Duodenal mucosa (tissue), 2 donors: ENCODE measurements around the gene NFATC4.

Experiments
- H3K27ac ChIP-seq: one replicate; pipeline ENCODE4 v1.7.0; 2013; ENCODE audit warnings: low read depth, low read length
- H3K27me3 ChIP-seq, 2 donors: one replicate each; pipeline ENCODE4 v1.7.0; 2013; ENCODE audit warnings: low read length in 2 of 2, control low read depth in 1 of 2; ENCODE audit not compliant: insufficient read depth in 2 of 2, control insufficient read depth in 1 of 2
- H3K36me3 ChIP-seq, 2 donors: one replicate each; pipeline ENCODE4 v1.7.0; 2013; ENCODE audit warnings: low read length in 2 of 2, control low read depth in 1 of 2; ENCODE audit not compliant: insufficient read depth in 2 of 2, control insufficient read depth in 1 of 2
- H3K4me1 ChIP-seq, 2 donors: one replicate each; pipeline ENCODE4 v1.7.0; 2013; ENCODE audit warnings: low read length in 2 of 2, control low read depth in 1 of 2; ENCODE audit not compliant: insufficient read depth in 2 of 2, control insufficient read depth in 1 of 2
- H3K4me3 ChIP-seq, 2 donors: one replicate each; pipeline ENCODE4 v1.7.0; 2013; ENCODE audit warnings: low read length in 2 of 2, low read depth in 1 of 2
- H3K9ac ChIP-seq, 2 donors: one replicate each; pipeline ENCODE4 v1.7.0; 2013; ENCODE audit warnings: low read length in 2 of 2, low read depth in 1 of 2
- H3K9me3 ChIP-seq, 2 donors: one replicate each; pipeline ENCODE4 v1.7.0; 2013; ENCODE audit warnings: low read length in 2 of 2, control low read depth in 1 of 2; ENCODE audit not compliant: control insufficient read depth in 1 of 2

Gene NFATC4

GRCh38 chr14:24377126-24377525 lies 9.1 kb downstream of the NFATC4 start:
- H3K27me3 ChIP-seq: no peaks in the 10 kb centered on the region
- H3K27ac ChIP-seq: no peak overlapping the region
- no peak overlapping the region for H3K9ac ChIP-seq
- H3K4me3 ChIP-seq: no peak overlapping the region
- H3K36me3 ChIP-seq: no peaks in the 10 kb centered on the region
- H3K9me3 ChIP-seq: no peaks in the 10 kb centered on the region
- H3K4me1 ChIP-seq: no peaks in the 10 kb centered on the region

DNA sequence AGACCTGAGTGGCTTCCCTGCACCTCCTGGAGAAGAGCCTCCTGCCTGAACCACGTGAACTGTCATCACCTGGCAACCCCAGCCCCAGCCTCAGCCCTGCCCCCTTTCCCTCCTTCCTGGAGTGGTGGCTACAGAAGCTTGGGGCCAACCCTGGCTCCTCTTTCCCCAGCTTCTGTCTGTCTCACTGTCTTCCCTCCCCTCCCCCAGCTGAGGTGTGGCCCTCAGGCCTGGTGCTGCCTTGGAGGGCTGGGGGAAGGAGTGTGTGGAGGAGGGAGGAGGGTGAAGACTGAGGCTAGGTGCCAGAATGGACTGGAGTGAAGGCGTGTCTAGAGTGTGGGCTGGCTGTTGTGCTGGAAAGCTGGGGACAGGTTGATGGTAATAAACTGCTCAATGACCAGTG lies 9.7 kb downstream of the NFATC4 start:
- Histone ChIP-seq H3K27ac (no peak overlapping the region), H3K36me3 (no peaks in the 10 kb centered on the region), H3K4me1 (no peaks in the 10 kb centered on the region), H3K27me3 (no peaks in the 10 kb centered on the region), H3K4me3 (no peak overlapping the region), H3K9ac (no peak overlapping the region), H3K9me3 (no peaks in the 10 kb centered on the region)

GRCh38 chr14:24378327-24378726 lies 10.3 kb downstream of the NFATC4 start:
- Histone ChIP-seq H3K4me1 (no peaks in the 10 kb centered on the region), H3K27ac (no peak overlapping the region), H3K36me3 (no peaks in the 10 kb centered on the region), H3K27me3 (no peaks in the 10 kb centered on the region), H3K9me3 (no peaks in the 10 kb centered on the region), H3K4me3 (no peak overlapping the region), H3K9ac (no peak overlapping the region)

- H3K36me3 ChIP-seq: no peaks in the 10 kb centered on the region
- H3K27ac ChIP-seq: no peak overlapping the region
- no peaks in the 10 kb centered on the region for H3K27me3 ChIP-seq
- no peaks in the 10 kb centered on the region for H3K4me1 ChIP-seq
- H3K4me3 ChIP-seq: no peak overlapping the region
- no peaks in the 10 kb centered on the region for H3K9me3 ChIP-seq
- H3K9ac ChIP-seq: peak overlapping the region in 1 of 2 donors; percentile 11
These were observed 11.3 kb downstream of the NFATC4 start for GRCh38 chr14:24378981-24379906.

DNA sequence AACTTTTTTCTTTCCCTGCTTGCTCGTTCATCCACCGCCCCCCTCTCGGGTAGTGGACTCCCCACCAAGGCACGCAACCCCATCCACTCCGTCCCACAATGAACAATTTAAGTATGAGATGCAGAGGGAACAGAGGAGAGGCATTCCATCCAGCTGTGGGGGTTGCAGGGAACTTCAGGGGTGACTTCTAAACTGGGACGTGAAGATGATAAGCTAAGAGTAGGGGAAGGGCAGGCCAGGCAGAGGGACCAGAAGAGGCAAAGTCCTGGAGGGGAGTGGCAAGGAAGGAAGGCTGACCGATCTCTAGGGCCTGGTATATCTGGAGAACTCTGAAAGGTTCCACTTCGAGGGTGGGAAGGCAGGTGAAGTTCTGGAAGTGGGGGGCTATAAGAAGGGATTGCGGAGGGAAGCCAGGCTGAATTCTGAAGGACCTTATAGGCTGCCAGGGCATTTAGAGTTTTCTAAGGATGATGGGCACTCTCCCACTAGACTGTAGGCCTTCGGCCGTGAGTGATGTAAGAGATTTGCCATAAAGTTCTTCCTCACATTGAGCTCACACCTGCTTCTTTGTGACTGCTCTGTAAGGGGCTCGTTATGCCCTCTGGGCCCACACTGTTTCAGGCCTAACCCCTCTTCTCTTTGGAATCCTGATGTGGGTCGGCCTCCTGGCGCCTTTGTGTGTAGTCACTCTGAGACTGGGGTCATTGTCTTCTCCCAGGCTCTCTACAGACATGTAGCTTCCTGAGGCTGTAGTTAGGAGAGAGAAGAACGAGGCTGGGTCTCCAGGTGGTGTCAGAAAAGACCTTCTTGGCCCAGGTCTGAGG lies 12.1 kb downstream of the NFATC4 start:
- Histone ChIP-seq H3K4me3 (no peak overlapping the region), H3K27ac (no peak overlapping the region), H3K36me3 (no peaks in the 10 kb centered on the region), H3K9me3 (no peaks in the 10 kb centered on the region), H3K27me3 (no peaks in the 10 kb centered on the region), H3K4me1 (no peaks in the 10 kb centered on the region), H3K9ac (no peak overlapping the region)

DNA sequence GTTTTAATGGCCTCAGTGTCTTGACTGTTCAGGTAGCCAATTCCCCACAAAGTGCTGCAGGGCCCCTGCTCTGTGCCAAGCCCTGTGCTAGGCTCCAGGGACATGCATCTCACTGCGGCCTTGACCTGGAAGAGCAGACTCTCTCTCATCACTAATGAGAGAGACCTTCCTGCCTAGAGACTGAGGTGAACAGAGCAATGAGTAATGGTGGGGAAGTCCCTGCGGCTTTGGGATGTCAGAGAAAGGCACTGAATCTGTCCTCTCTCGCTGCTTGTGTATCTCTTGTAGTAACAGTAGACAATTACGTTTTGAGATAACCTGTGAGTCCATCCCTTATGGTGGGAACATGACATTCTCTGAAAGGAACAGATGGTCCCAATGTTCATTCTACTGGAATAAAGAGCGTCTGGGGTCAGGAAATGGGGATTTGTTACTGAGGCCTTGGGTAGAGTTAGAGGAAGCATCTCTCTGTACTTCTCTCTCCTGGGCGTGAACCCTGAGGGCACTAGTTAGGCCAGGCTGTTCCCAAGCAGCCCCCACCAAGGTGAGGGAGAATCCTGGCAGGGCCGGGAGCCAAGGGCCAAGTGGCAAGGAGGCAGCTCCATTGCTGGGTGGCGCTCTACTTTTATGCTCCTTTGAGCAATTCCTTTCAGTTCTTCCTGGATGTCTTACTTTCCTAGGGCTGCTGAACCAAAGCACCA lies 13.5 kb downstream of the NFATC4 start:
- Histone ChIP-seq H3K9ac (no peak overlapping the region), H3K36me3 (no peaks in the 10 kb centered on the region), H3K27ac (no peak overlapping the region), H3K4me1 (no peaks in the 10 kb centered on the region), H3K4me3 (no peak overlapping the region), H3K9me3 (no peaks in the 10 kb centered on the region), H3K27me3 (no peaks in the 10 kb centered on the region)

DNA sequence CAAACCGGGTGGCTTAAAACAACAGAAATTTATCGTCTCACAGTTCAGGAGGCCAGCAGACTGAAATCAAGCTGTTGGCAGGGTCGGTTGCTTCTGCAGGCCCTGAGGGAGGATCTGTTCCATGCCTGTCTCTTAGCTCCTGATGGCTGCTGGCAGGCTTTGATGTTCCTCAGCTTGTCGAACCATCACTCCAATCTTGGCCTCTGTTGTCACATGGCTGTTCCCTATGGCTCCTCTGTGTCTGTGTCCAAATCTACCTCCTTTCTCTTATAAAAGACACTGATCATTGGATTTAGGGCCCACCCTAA lies 14.0 kb downstream of the NFATC4 start:
- H3K27ac ChIP-seq: no peak overlapping the region
- H3K27me3 ChIP-seq: no peaks in the 10 kb centered on the region
- H3K9me3 ChIP-seq: no peaks in the 10 kb centered on the region
- H3K4me1 ChIP-seq: peaks cover 0 to 5% of the 10 kb centered on the region in 2 donors
- H3K36me3 ChIP-seq: no peaks in the 10 kb centered on the region
- H3K4me3 ChIP-seq: no peak overlapping the region
- no peak overlapping the region for H3K9ac ChIP-seq

- H3K4me3 ChIP-seq: no peak overlapping the region
- H3K9ac ChIP-seq: no peak overlapping the region
- no peak overlapping the region for H3K27ac ChIP-seq
- H3K36me3 ChIP-seq: no peaks in the 10 kb centered on the region
- H3K27me3 ChIP-seq: no peaks in the 10 kb centered on the region
- H3K4me1 ChIP-seq: peaks cover 0 to 5% of the 10 kb centered on the region in 2 donors
- no peaks in the 10 kb centered on the region for H3K9me3 ChIP-seq
These were observed 16.2 kb downstream of the NFATC4 start for GRCh38 chr14:24384169-24384568.

GRCh38 chr14:24385524-24385923 lies 17.5 kb downstream of the NFATC4 start:
- Histone ChIP-seq H3K27me3 (no peaks in the 10 kb centered on the region), H3K36me3 (no peaks in the 10 kb centered on the region), H3K9ac (no peak overlapping the region), H3K4me3 (no peak overlapping the region), H3K4me1 (peaks cover 0 to 5% of the 10 kb centered on the region in 2 donors), H3K9me3 (no peaks in the 10 kb centered on the region), H3K27ac (no peak overlapping the region)

DNA sequence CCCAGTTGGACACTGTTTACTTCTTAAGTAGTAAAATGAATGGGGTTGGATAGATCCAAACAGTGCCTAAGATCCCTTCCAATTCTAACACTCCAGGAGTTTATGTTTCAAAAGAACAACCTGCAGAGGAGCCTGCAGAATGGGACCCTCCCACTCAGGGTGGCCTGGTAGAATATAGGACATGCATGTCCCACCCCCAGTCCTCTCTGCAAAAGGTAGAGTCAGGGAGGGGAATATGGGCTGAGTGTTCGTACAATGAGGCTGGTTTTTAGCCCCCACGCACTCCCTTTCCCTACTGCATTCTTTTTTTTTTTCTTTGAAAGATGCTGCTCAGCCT lies 19.0 kb downstream of the NFATC4 start:
- no peak overlapping the region for H3K27ac ChIP-seq
- H3K27me3 ChIP-seq: no peaks in the 10 kb centered on the region
- H3K9me3 ChIP-seq: no peaks in the 10 kb centered on the region
- H3K36me3 ChIP-seq: no peaks in the 10 kb centered on the region
- no peak overlapping the region for H3K4me3 ChIP-seq
- no peak overlapping the region for H3K9ac ChIP-seq
- peaks cover 0 to 5% of the 10 kb centered on the region in 2 donors for H3K4me1 ChIP-seq
